ENCODE results near the gene ELP4.

ELP4 gene

DNA sequence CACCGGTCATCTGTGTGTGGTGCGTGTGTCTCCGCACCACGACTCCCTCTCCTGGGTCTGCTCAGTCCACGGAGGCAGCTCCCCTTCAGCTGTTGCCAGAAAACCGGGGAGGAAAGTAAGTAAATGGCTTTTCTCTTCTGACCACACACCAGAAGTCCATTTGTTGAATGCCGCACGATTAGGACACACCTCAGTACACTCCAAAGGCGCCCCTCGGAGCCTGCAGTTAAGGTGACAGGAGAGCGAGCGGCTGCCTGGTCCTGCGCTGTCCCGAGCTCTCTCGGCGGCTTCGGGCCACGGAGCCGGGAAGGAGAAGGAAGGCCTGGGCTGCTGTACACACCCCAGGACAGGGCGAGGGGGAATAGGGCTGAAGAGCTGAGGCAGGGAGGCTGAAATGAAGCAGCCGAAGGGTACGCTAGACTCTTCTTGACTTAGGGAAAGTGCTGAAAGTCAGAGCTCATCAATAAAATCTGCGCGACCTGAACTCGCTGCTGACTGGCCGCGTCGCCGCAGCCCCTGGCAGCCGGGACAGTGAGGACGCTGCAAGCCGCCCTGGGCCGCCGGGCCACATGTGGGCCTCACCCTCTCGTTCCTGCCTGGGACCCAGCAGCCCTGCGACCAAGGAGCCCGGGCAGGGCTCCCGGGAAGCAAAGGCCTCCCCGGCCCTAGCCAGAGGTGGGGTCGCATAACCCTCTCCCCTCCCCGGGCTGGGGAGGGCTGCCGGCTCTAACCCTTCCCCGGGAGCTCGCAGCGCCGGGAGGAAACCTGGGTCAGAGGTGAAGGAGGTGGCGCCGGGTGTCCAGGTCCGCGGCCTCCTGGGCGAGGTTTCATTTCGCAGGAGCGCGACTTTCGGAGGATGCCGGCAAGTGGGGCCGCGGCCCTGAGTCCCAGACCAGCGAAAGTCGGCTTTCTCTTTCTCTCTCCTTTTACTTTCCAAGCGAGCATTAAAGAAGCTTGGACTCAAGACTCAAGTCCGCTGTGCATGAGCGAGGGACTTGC is 303.1 kb downstream of the ELP4 start:
- Histone ChIP-seq H2AFZ (ENCODE audit: low read depth, low read length, severe bottlenecking) (no peak overlapping the region), H3F3A (ENCODE audit: insufficient read depth) (no peaks in the 10 kb centered on the region), H3K27ac (ENCODE audit: low read depth, low read length) (no peak overlapping the region), H3K36me3 (ENCODE audit: low read length) (no peaks in the 10 kb centered on the region), H3K9ac (ENCODE audit: low read length) (no peak overlapping the region), H3K4me2 (ENCODE audit: low read depth, low read length, poor library complexity, severe bottlenecking) (no peak overlapping the region), H3K27me3 (ENCODE audit: low read length) (no peaks in the 10 kb centered on the region), H3K9me3 (ENCODE audit: insufficient read depth, low read length) (no peaks in the 10 kb centered on the region), H3K79me2 (ENCODE audit: insufficient read depth, low read length) (no peaks in the 10 kb centered on the region), H3K9me2 (replicated peaks; ENCODE audit: insufficient read depth, low read length) (no peaks in the 10 kb centered on the region), H3K4me3 (ENCODE audit: insufficient read depth, low read length, poor library complexity, severe bottlenecking) (no peak overlapping the region), H4K20me1 (ENCODE audit: low read depth, low read length) (no peaks in the 10 kb centered on the region)
- TF ChIP-seq, protein P1, sequence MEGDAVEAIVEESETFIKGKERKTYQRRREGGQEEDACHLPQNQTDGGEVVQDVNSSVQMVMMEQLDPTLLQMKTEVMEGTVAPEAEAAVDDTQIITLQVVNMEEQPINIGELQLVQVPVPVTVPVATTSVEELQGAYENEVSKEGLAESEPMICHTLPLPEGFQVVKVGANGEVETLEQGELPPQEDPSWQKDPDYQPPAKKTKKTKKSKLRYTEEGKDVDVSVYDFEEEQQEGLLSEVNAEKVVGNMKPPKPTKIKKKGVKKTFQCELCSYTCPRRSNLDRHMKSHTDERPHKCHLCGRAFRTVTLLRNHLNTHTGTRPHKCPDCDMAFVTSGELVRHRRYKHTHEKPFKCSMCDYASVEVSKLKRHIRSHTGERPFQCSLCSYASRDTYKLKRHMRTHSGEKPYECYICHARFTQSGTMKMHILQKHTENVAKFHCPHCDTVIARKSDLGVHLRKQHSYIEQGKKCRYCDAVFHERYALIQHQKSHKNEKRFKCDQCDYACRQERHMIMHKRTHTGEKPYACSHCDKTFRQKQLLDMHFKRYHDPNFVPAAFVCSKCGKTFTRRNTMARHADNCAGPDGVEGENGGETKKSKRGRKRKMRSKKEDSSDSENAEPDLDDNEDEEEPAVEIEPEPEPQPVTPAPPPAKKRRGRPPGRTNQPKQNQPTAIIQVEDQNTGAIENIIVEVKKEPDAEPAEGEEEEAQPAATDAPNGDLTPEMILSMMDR (IDR thresholded peaks at IDR 0.05; ENCODE audit: insufficient read depth, low read length, poor library complexity, severe bottlenecking): no peak
- no peak for TF ChIP-seq EZH2phosphoT487 (conservative IDR thresholded peaks at IDR 0.05; ENCODE audit: low read length)

DNA sequence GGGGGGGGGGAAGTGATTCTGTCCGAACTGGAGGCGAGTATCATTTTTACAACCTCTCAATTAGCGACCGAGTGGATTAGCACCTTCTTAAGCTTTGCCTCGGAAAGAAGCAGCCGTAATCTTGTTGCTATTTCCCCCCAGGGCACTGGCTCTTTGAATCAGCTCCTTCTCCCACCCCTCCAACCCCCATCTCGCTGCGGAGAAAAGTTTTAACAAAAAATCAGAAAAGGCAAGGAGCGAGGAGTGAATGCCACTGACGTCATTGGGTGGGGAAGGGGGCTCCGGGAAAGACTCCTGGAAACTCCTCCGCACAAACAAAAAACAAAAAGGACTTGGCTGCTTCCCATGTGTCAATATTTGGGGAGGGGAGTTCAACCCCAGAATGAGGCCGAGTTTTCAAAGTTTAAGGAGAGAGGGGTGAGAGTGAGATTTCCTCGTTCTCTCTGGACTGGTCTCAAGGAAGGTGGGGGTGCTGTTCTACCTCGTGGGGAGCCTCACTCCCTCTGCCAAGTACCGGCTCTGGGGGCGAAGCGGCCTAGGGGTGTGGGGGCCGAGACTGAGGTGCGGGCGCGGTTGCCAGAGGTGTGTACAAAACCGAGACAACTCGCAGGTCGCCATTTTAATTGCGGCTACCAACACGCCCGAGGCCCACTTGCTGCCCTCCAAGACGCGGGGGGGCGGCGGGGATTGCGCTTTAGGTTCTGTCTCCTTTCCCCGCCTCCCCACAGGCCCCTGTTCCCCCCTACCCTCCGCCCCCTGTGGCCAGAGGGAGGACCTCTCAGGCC is 304.0 kb downstream of the ELP4 start:
- H3K27ac ChIP-seq (ENCODE audit: low read depth, low read length): no peak overlapping the region
- no peaks in the 10 kb centered on the region for H3K79me2 ChIP-seq (ENCODE audit: insufficient read depth, low read length)
- no peak for TF ChIP-seq EZH2phosphoT487 (conservative IDR thresholded peaks at IDR 0.05; ENCODE audit: low read length)
- TF ChIP-seq, protein P1 (IDR thresholded peaks at IDR 0.05; ENCODE audit: insufficient read depth, low read length, poor library complexity, severe bottlenecking): no peak
- no peak overlapping the region for H3K9ac ChIP-seq (ENCODE audit: low read length)
- no peaks in the 10 kb centered on the region for H3K9me2 ChIP-seq (replicated peaks; ENCODE audit: insufficient read depth, low read length)
- no peak overlapping the region for H3K4me2 ChIP-seq (ENCODE audit: low read depth, low read length, poor library complexity, severe bottlenecking)
- no peak overlapping the region for H2AFZ ChIP-seq (ENCODE audit: low read depth, low read length, severe bottlenecking)
- no peaks in the 10 kb centered on the region for H4K20me1 ChIP-seq (ENCODE audit: low read depth, low read length)
- no peak overlapping the region for H3K4me3 ChIP-seq (ENCODE audit: insufficient read depth, low read length, poor library complexity, severe bottlenecking)
- H3K27me3 ChIP-seq (ENCODE audit: low read length): no peaks in the 10 kb centered on the region
- no peaks in the 10 kb centered on the region for H3K36me3 ChIP-seq (ENCODE audit: low read length)
- H3F3A ChIP-seq (ENCODE audit: insufficient read depth): no peaks in the 10 kb centered on the region
- no peaks in the 10 kb centered on the region for H3K9me3 ChIP-seq (ENCODE audit: insufficient read depth, low read length)

DNA sequence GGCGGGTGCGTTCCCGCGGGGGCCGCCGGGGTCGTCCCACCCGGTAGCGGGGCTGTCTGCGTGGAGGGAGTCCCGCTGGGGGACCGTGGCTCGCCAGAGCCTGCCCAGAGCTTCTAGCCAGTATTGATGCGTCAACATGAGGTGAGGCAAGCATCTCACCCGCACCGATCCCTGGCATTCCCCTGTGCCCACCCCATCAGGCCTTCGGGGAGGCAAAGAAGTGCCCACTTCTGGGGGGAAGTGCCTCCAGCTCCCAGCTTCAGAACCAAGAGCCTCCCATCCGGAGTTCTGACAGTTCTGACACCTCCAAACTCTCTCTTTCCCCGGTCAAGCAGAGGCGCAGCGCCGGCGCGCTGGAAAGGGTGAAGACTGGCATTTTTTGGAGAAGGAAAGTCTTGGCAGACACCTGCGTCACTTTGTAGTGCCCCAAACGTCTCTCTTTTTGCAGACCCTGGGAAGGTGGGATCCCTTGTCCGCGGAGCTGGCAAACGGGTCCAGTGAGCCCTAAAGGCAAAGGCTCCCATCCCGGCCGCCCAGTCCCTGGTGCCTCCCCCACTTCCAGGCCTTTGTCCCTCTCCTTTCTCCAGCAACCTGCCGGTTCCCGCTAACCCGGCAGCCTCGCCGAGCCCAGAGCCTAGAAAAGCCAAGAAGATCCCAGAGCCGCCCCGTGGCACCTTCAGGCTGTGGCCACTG is 304.8 kb downstream of the ELP4 start:
- Histone ChIP-seq H4K20me1 (ENCODE audit: low read depth, low read length) (no peaks in the 10 kb centered on the region), H3K79me2 (ENCODE audit: insufficient read depth, low read length) (no peaks in the 10 kb centered on the region), H3K27ac (ENCODE audit: low read depth, low read length) (no peak overlapping the region), H3K27me3 (ENCODE audit: low read length) (no peaks in the 10 kb centered on the region), H3K9me3 (ENCODE audit: insufficient read depth, low read length) (no peaks in the 10 kb centered on the region), H2AFZ (ENCODE audit: low read depth, low read length, severe bottlenecking) (no peak overlapping the region), H3K36me3 (ENCODE audit: low read length) (no peaks in the 10 kb centered on the region), H3F3A (ENCODE audit: insufficient read depth) (no peaks in the 10 kb centered on the region), H3K9ac (ENCODE audit: low read length) (no peak overlapping the region), H3K9me2 (replicated peaks; ENCODE audit: insufficient read depth, low read length) (no peaks in the 10 kb centered on the region), H3K4me2 (ENCODE audit: low read depth, low read length, poor library complexity, severe bottlenecking) (no peak overlapping the region), H3K4me3 (ENCODE audit: insufficient read depth, low read length, poor library complexity, severe bottlenecking) (no peak overlapping the region)
- no peak for TF ChIP-seq EZH2phosphoT487 (conservative IDR thresholded peaks at IDR 0.05; ENCODE audit: low read length)
- TF ChIP-seq, protein P1 (IDR thresholded peaks at IDR 0.05; ENCODE audit: insufficient read depth, low read length, poor library complexity, severe bottlenecking): no peak

Measured in SU-DHL-6 (cell line).